Hepatocyte (in vitro differentiated cells): ENCODE results near the gene C3orf38. TPM values are rescaled to one million over a fixed set of nuclear protein-coding genes. Genes with fewer than 3 reads are reported as not detected.

ENCODE experiments used
- DNase-seq: peaks from one replicate; pipeline ENCODE4 v3.0.0-alpha.2; 2016; ENCODE audit warnings: low spot score
- H2AFZ ChIP-seq: fragments of 200-600 bp; sonication (generic); 2 replicates; pipeline ENCODE4 v1.6.0; 2016; ENCODE audit warnings: antibody characterized with exemption, mild to moderate bottlenecking
- H3K27ac ChIP-seq: fragments of 200-600 bp; sonication (generic); 2 replicates; pipeline ENCODE4 v1.5.1; 2016; ENCODE audit warnings: mild to moderate bottlenecking
- H3K27me3 ChIP-seq: fragments of 200-600 bp; sonication (generic); 2 replicates; pipeline ENCODE4 v1.6.1; 2016
- H3K36me3 ChIP-seq: fragments of 200-600 bp; sonication (generic); replicated peaks from 2 replicates; pipeline ENCODE4 v1.5.1; 2016; ENCODE audit warnings: low read depth; ENCODE audit not compliant: insufficient read depth
- H3K4me1 ChIP-seq: fragments of 200-600 bp; sonication (generic); 2 replicates; pipeline ENCODE4 v1.5.1; 2016; ENCODE audit warnings: mild to moderate bottlenecking, moderate library complexity; ENCODE audit not compliant: insufficient read depth
- H3K4me2 ChIP-seq: fragments of 200-600 bp; sonication (generic); 2 replicates; pipeline ENCODE4 v1.6.0; 2016
- H3K4me3 ChIP-seq: fragments of 200-600 bp; sonication (generic); 2 replicates; pipeline ENCODE4 v1.5.1; 2016; ENCODE audit warnings: mild to moderate bottlenecking
- H3K79me2 ChIP-seq: fragments of 200-600 bp; sonication (generic); 2 replicates; pipeline ENCODE4 v1.6.0; 2017; ENCODE audit warnings: mild to moderate bottlenecking
- H3K9me2 ChIP-seq: fragments of 200-600 bp; sonication (generic); replicated peaks from 2 replicates; pipeline ENCODE4 v1.6.0; 2017; ENCODE audit warnings: mild to moderate bottlenecking; ENCODE audit not compliant: insufficient read depth
- H3K9me3 ChIP-seq: fragments of 200-600 bp; sonication (generic); 2 replicates; pipeline ENCODE4 v1.5.1; 2016; ENCODE audit warnings: low read depth, mild to moderate bottlenecking
- H4K20me1 ChIP-seq: fragments of 200-600 bp; sonication (generic); 2 replicates; pipeline ENCODE4 v1.6.0; 2016; ENCODE audit warnings: mild to moderate bottlenecking; ENCODE audit not compliant: insufficient read depth, poor library complexity, severe bottlenecking
- CTCF ChIP-seq: fragments of 200-600 bp; sonication (generic); IDR thresholded peaks from 2 replicates; pipeline ENCODE4 v1.5.1; 2016; ENCODE audit warnings: antibody characterized with exemption, mild to moderate bottlenecking; ENCODE audit not compliant: poor library complexity
- EZH2 ChIP-seq: fragments of 200-600 bp; sonication (generic); IDR thresholded peaks from 2 replicates; pipeline ENCODE4 v1.6.1; 2016; ENCODE audit warnings: antibody characterized with exemption, mild to moderate bottlenecking, borderline replicate concordance
- EZH2phosphoT487 ChIP-seq: fragments of 200-600 bp; sonication (generic); IDR thresholded peaks from one replicate; pipeline ENCODE4 v1.6.1; 2018; ENCODE audit warnings: antibody characterized with exemption, mild to moderate bottlenecking, low read depth, moderate library complexity; ENCODE audit not compliant: unreplicated experiment, severe bottlenecking
- WGBS: methylation state at CpG from one replicate; pipeline ENCODE4 v1.1.6; 2016; ENCODE audit warnings: low lambda C conversion rate; ENCODE audit errors: missing lambda C conversion rate; 5-methylcytosine and 5-hydroxymethylcytosine counted together
- polyA plus RNA-seq: library from polyadenylated mRNA; unstranded; fragments of >200 nt; fragmentation: Nextera tagmentation; extraction: Ambion mirVana; gene quantifications from 2 replicates; pipeline ENCODE4 v1.2.1, GENCODE V29; 2016
- total RNA-seq: library from RNA; depleted of rRNA; stranded (reverse); fragments of >200 nt; gene quantifications from 2 replicates; pipeline ENCODE4 v1.2.3, GENCODE V29; 2014

The C3orf38 gene
- total and polyA plus RNA-seq, 2 experiments from 2014 or later = 15.3 to 35.5 TPM

DNA sequence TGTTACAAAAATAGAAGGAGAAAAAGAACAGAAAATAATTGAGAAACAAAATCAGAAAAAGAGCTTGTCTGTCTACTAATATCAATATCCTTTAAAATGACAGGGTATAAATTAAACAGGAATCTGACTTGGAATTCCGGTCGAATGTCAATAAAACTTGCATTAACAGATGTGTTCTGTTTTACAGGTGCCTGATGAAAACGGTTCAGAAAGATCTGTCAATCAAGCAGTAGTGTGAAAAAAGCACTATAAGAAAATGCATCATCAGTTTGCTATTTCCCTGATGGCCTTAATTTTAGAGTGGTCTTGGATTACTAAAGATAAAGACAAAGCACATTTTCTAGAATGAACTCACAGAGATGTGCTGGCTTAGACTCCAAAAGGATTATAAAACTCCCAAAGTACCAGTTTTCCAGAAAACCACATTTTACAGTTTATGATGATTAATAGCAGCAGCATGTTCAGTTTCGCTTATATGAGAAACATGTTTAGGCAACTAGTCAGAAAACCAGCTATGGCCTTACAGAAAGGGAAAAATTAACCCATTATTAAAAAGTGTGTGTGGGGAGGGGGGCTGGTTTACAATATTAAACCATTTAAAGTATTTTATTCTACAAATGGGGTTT lies 8.2 kb upstream of the C3orf38 start:
- no peak overlapping the region for H2AFZ ChIP-seq
- H3K4me2 ChIP-seq = no peak overlapping the region
- no peaks in the 10 kb centered on the region for H3K27me3 ChIP-seq
- no peaks in the 10 kb centered on the region for H3K79me2 ChIP-seq
- H3K4me3 ChIP-seq = no peak overlapping the region
- TF ChIP-seq EZH2phosphoT487 (no peak), CTCF (no peak)
- H3K36me3 ChIP-seq = no peaks in the 10 kb centered on the region
- H3K27ac ChIP-seq = no peak overlapping the region
- no peaks in the 10 kb centered on the region for H4K20me1 ChIP-seq
- no peaks in the 10 kb centered on the region for H3K9me3 ChIP-seq
- no peaks in the 10 kb centered on the region for H3K4me1 ChIP-seq
- 53% methylated on average over 4 of the region's 4 CpGs for WGBS
- no peak for DNase-seq
- H3K9me2 ChIP-seq = no peaks in the 10 kb centered on the region

- no peak overlapping the region for H3K27ac ChIP-seq
- no peak overlapping the region for H3K4me2 ChIP-seq
- no peaks in the 10 kb centered on the region for H3K9me2 ChIP-seq
These were observed 7.6 kb upstream of the C3orf38 start for GRCh38 chr3:88142094-88142624.

GRCh38 chr3:88147261-88147660 lies 2.5 kb upstream of the C3orf38 start:
- DNase-seq = no peak
- Histone ChIP-seq H3K4me2 (no peak overlapping the region), H3K27me3 (no peaks in the 10 kb centered on the region), H3K36me3 (no peaks in the 10 kb centered on the region), H3K27ac (no peak overlapping the region), H2AFZ (no peak overlapping the region), H3K4me3 (no peak overlapping the region), H3K9me2 (no peaks in the 10 kb centered on the region), H4K20me1 (peaks cover 8% of the 10 kb centered on the region), H3K79me2 (peaks cover 37% of the 10 kb centered on the region), H3K4me1 (no peaks in the 10 kb centered on the region), H3K9me3 (no peaks in the 10 kb centered on the region)
- TF ChIP-seq EZH2phosphoT487 (no peak), EZH2 (no peak)

More at GRCh38 chr3:88142094-88142624, 7.6 kb upstream of the C3orf38 start:
- Histone ChIP-seq H2AFZ (no peak overlapping the region), H3K4me1 (no peaks in the 10 kb centered on the region), H4K20me1 (no peaks in the 10 kb centered on the region), H3K4me3 (no peak overlapping the region), H3K9me3 (no peaks in the 10 kb centered on the region), H3K79me2 (no peaks in the 10 kb centered on the region), H3K36me3 (no peaks in the 10 kb centered on the region), H3K27me3 (no peaks in the 10 kb centered on the region)
- 73% methylated on average over 3 of the region's 3 CpGs for WGBS
- no peak for TF ChIP-seq CTCF
- TF ChIP-seq EZH2phosphoT487 = no peak
- no peak for TF ChIP-seq EZH2
- DNase-seq = no peak

DNA sequence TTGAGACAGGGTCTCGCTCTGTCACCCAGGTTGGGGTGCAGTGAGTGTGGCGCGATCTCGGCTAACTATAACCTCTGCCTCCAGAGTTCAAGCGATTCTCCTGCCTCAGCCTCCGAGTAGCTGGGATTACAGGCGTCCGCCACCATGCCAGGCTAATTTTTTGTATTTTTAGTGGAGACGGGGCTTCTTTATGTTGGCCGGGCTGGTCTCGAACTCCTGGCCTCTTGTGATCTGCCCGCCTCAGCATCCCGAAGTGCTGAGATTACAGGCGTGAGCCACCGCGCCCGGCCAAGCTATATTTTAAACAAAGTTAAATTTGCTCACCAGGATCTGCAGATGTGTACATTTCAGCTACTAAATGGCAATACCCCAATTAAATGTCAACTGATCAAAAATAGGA lies 1.1 kb upstream of the C3orf38 start:
- WGBS = 77% methylated on average over 17 of the region's 17 CpGs
- Histone ChIP-seq H3K9me2 (no peaks in the 10 kb centered on the region), H3K36me3 (no peaks in the 10 kb centered on the region), H3K4me3 (peak overlapping the region; percentile 52), H4K20me1 (peaks cover 8% of the 10 kb centered on the region), H3K27ac (no peak overlapping the region), H3K9me3 (no peaks in the 10 kb centered on the region), H3K79me2 (peaks cover 49% of the 10 kb centered on the region), H3K27me3 (no peaks in the 10 kb centered on the region), H2AFZ (peak overlapping the region; percentile 95), H3K4me2 (peak overlapping the region; percentile 79), H3K4me1 (no peaks in the 10 kb centered on the region)
- DNase-seq = no peak
- no peak for TF ChIP-seq EZH2
- TF ChIP-seq CTCF = no peak
- no peak for TF ChIP-seq EZH2phosphoT487
